Liver (tissue), 3 donors: Measurements from ENCODE around the gene MEIS2.

Experiments
- EGR1 ChIP-seq, 2 donors: IDR thresholded peaks; 2 replicates each; pipeline ENCODE4 v1.6.1; 2016 to 2018; ENCODE audit warnings: antibody characterized with exemption in 2 of 2, low read depth in 2 of 2
- FOXA1 ChIP-seq: IDR thresholded peaks from 2 replicates; pipeline ENCODE4 v1.6.1; 2016; ENCODE audit warnings: antibody characterized with exemption
- FOXA2 ChIP-seq: IDR thresholded peaks from 2 replicates; pipeline ENCODE4 v1.6.1; 2016; ENCODE audit warnings: antibody characterized with exemption
- HNF4A ChIP-seq, 2 donors: conservative IDR thresholded peaks; 2 replicates each; pipeline ENCODE4 v1.6.1; 2016; ENCODE audit warnings: antibody characterized with exemption in 2 of 2, mild to moderate bottlenecking in 2 of 2
- HNF4G ChIP-seq: IDR thresholded peaks from 2 replicates; pipeline ENCODE4 v1.6.1; 2016; ENCODE audit warnings: antibody characterized with exemption
- JUND ChIP-seq, 2 donors: IDR thresholded peaks; 2 replicates each; pipeline ENCODE4 v1.6.1; 2016; ENCODE audit warnings: antibody characterized with exemption in 2 of 2
- RAD21 ChIP-seq, 2 donors: IDR thresholded peaks; 2 replicates each; pipeline ENCODE4 v1.6.1; 2016; ENCODE audit warnings: antibody characterized with exemption in 2 of 2, mild to moderate bottlenecking in 2 of 2
- TAF1 ChIP-seq: conservative IDR thresholded peaks from 2 replicates; pipeline ENCODE4 v1.6.1; 2016; ENCODE audit warnings: antibody characterized with exemption, mild to moderate bottlenecking
- YY1 ChIP-seq: IDR thresholded peaks from 2 replicates; pipeline ENCODE4 v1.6.1; 2016; ENCODE audit warnings: antibody characterized with exemption, mild to moderate bottlenecking
- TF ChIP-seq, protein P1 (sequence below): fragments of 150-350 bp; IDR thresholded peaks from 2 replicates; pipeline ENCODE4 v1.5.1; 2017; ENCODE audit warnings: improper control_type of control experiment, low read depth, low read length; ENCODE audit not compliant: missing input control
- TF ChIP-seq, protein P2 (sequence below): IDR thresholded peaks from 2 replicates; pipeline ENCODE4 v1.6.1; 2016; ENCODE audit warnings: antibody characterized with exemption, mild to moderate bottlenecking
- TF ChIP-seq, protein P3 (sequence below): IDR thresholded peaks from 2 replicates; pipeline ENCODE4 v1.6.1; 2016; ENCODE audit warnings: antibody characterized with exemption
- donor health status: healthy.
- donor health status: healthy.

DNA sequence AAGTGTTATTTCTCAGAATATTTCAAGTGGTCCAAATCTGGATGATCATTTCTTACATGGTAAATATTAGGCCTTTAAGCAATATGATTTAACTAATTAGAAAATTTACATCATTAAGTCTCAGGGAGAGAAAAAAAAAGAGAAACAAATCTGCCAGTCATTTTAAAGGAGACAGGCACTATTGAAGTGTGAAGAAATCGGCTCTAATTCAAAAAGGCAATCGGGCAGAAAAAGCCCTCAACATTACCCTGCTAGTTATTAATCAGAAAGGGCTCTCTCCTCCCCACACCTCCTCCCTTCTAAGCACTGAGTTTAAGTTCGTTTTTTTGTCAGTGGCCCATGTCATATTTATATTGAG is 215.9 kb downstream of the MEIS2 start:
- TF ChIP-seq, protein P1, sequence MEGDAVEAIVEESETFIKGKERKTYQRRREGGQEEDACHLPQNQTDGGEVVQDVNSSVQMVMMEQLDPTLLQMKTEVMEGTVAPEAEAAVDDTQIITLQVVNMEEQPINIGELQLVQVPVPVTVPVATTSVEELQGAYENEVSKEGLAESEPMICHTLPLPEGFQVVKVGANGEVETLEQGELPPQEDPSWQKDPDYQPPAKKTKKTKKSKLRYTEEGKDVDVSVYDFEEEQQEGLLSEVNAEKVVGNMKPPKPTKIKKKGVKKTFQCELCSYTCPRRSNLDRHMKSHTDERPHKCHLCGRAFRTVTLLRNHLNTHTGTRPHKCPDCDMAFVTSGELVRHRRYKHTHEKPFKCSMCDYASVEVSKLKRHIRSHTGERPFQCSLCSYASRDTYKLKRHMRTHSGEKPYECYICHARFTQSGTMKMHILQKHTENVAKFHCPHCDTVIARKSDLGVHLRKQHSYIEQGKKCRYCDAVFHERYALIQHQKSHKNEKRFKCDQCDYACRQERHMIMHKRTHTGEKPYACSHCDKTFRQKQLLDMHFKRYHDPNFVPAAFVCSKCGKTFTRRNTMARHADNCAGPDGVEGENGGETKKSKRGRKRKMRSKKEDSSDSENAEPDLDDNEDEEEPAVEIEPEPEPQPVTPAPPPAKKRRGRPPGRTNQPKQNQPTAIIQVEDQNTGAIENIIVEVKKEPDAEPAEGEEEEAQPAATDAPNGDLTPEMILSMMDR: no peak
- no peak for TF ChIP-seq YY1
- TF ChIP-seq, protein P2, sequence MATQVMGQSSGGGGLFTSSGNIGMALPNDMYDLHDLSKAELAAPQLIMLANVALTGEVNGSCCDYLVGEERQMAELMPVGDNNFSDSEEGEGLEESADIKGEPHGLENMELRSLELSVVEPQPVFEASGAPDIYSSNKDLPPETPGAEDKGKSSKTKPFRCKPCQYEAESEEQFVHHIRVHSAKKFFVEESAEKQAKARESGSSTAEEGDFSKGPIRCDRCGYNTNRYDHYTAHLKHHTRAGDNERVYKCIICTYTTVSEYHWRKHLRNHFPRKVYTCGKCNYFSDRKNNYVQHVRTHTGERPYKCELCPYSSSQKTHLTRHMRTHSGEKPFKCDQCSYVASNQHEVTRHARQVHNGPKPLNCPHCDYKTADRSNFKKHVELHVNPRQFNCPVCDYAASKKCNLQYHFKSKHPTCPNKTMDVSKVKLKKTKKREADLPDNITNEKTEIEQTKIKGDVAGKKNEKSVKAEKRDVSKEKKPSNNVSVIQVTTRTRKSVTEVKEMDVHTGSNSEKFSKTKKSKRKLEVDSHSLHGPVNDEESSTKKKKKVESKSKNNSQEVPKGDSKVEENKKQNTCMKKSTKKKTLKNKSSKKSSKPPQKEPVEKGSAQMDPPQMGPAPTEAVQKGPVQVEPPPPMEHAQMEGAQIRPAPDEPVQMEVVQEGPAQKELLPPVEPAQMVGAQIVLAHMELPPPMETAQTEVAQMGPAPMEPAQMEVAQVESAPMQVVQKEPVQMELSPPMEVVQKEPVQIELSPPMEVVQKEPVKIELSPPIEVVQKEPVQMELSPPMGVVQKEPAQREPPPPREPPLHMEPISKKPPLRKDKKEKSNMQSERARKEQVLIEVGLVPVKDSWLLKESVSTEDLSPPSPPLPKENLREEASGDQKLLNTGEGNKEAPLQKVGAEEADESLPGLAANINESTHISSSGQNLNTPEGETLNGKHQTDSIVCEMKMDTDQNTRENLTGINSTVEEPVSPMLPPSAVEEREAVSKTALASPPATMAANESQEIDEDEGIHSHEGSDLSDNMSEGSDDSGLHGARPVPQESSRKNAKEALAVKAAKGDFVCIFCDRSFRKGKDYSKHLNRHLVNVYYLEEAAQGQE: no peak
- TF ChIP-seq, protein P3, sequence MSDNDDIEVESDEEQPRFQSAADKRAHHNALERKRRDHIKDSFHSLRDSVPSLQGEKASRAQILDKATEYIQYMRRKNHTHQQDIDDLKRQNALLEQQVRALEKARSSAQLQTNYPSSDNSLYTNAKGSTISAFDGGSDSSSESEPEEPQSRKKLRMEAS: no peak
- TF ChIP-seq EGR1 (IDR thresholded peaks at IDR 0.05; ENCODE audit: low read depth in 2 of 2): no peak
- no peak for TF ChIP-seq JUND (IDR thresholded peaks at IDR 0.05)
- TF ChIP-seq HNF4A (conservative IDR thresholded peaks at IDR 0.05): no peak
- no peak for TF ChIP-seq RAD21 (IDR thresholded peaks at IDR 0.05)
- no peak for TF ChIP-seq FOXA2
- TF ChIP-seq TAF1: no peak
- no peak for TF ChIP-seq HNF4G
- TF ChIP-seq FOXA1: no peak
